ENCODE data around the gene MGMT. TPM values are rescaled to one million over a fixed set of nuclear protein-coding genes. Genes with fewer than 3 reads are reported as not detected.

MGMT gene
- polyA plus RNA-seq, 1 donor from 2014 or later: 0.94 TPM

DNA sequence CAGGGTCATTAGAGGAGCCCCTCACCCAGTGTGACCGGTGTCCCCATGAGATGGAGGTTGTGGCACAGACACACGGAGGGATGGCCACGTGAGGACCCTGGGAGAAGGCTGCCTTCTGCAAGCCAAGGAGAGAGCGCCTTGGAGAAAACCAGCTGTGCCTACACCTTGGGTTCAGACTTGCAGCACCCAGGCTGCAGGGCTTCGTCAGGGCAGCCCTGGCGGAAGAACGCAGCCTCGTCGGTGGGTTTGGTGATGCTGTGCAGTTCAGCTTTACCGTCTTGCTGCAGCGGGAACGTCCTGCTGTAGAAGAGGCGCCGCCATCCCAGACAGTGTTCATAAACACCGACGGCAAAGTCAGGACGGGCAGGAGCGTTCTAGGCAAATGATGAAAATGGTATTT lies 89.3 kb downstream of the MGMT start:
- TF ChIP-seq EP300 (conservative IDR thresholded peaks at IDR 0.05; ENCODE audit: poor library complexity, severe bottlenecking) (no peak), SMC3 (conservative IDR thresholded peaks at IDR 0.05; ENCODE audit: poor library complexity) (no peak), RAD21 (conservative IDR thresholded peaks at IDR 0.05) (no peak), EZH2 (IDR thresholded peaks at IDR 0.05; ENCODE audit: borderline replicate concordance, insufficient read depth, low read length, poor library complexity, severe bottlenecking) (no peak), TAF1 (IDR thresholded peaks at IDR 0.05; ENCODE audit: low read depth) (no peak), POLR2AphosphoS5 (IDR thresholded peaks at IDR 0.05) (no peak), MXI1 (conservative IDR thresholded peaks at IDR 0.05; ENCODE audit: poor library complexity, severe bottlenecking) (no peak)
- TF ChIP-seq, protein P1, sequence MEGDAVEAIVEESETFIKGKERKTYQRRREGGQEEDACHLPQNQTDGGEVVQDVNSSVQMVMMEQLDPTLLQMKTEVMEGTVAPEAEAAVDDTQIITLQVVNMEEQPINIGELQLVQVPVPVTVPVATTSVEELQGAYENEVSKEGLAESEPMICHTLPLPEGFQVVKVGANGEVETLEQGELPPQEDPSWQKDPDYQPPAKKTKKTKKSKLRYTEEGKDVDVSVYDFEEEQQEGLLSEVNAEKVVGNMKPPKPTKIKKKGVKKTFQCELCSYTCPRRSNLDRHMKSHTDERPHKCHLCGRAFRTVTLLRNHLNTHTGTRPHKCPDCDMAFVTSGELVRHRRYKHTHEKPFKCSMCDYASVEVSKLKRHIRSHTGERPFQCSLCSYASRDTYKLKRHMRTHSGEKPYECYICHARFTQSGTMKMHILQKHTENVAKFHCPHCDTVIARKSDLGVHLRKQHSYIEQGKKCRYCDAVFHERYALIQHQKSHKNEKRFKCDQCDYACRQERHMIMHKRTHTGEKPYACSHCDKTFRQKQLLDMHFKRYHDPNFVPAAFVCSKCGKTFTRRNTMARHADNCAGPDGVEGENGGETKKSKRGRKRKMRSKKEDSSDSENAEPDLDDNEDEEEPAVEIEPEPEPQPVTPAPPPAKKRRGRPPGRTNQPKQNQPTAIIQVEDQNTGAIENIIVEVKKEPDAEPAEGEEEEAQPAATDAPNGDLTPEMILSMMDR (IDR thresholded peaks at IDR 0.05; ENCODE audit: poor library complexity, severe bottlenecking): no peak
- TF ChIP-seq, protein P2, sequence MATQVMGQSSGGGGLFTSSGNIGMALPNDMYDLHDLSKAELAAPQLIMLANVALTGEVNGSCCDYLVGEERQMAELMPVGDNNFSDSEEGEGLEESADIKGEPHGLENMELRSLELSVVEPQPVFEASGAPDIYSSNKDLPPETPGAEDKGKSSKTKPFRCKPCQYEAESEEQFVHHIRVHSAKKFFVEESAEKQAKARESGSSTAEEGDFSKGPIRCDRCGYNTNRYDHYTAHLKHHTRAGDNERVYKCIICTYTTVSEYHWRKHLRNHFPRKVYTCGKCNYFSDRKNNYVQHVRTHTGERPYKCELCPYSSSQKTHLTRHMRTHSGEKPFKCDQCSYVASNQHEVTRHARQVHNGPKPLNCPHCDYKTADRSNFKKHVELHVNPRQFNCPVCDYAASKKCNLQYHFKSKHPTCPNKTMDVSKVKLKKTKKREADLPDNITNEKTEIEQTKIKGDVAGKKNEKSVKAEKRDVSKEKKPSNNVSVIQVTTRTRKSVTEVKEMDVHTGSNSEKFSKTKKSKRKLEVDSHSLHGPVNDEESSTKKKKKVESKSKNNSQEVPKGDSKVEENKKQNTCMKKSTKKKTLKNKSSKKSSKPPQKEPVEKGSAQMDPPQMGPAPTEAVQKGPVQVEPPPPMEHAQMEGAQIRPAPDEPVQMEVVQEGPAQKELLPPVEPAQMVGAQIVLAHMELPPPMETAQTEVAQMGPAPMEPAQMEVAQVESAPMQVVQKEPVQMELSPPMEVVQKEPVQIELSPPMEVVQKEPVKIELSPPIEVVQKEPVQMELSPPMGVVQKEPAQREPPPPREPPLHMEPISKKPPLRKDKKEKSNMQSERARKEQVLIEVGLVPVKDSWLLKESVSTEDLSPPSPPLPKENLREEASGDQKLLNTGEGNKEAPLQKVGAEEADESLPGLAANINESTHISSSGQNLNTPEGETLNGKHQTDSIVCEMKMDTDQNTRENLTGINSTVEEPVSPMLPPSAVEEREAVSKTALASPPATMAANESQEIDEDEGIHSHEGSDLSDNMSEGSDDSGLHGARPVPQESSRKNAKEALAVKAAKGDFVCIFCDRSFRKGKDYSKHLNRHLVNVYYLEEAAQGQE (IDR thresholded peaks at IDR 0.05; ENCODE audit: borderline replicate concordance): no peak
- Histone ChIP-seq H3K36me3 (ENCODE audit: insufficient read depth, low read length) (no peaks in the 10 kb centered on the region), H3K4me3 (ENCODE audit: low read length) (no peak overlapping the region), H4K20me1 (ENCODE audit: insufficient read depth) (no peaks in the 10 kb centered on the region), H3K9me3 (ENCODE audit: low read length) (no peaks in the 10 kb centered on the region), H2AFZ (ENCODE audit: low read depth, low read length) (no peak overlapping the region), H3K4me2 (ENCODE audit: low read length) (no peak overlapping the region), H3K9ac (ENCODE audit: low read length) (no peak overlapping the region), H3K27ac (ENCODE audit: low read length) (no peak overlapping the region), H3K79me2 (replicated peaks; ENCODE audit: insufficient read depth, low read length) (no peaks in the 10 kb centered on the region), H3F3A (ENCODE audit: insufficient read depth, low read length, poor library complexity, severe bottlenecking) (no peaks in the 10 kb centered on the region), H3K9me2 (ENCODE audit: insufficient read depth, low read length) (no peaks in the 10 kb centered on the region), H3K27me3 (ENCODE audit: insufficient read depth, low read depth, low read length) (no peaks in the 10 kb centered on the region)

DNA sequence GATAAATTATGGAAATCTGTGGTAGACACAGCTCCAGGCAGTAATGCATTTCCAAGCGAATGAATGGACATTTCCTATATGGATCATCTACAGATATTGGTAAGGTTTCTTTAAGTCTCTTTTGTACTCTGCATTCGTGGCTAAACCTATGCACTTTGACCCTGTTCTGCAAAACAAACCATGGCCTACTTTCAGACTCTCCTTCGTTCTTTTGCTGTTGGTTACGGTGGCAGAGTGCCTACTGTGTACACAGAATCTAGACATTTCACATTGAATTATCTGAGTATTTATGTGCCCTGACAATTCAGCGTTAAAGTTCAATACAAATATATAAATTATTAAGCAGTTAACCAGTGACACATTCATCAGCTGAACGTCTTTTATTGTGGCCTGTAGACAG lies 93.3 kb downstream of the MGMT start:
- no peak overlapping the region for H2AFZ ChIP-seq (ENCODE audit: low read depth, low read length)
- H3K27me3 ChIP-seq (ENCODE audit: insufficient read depth, low read depth, low read length): no peaks in the 10 kb centered on the region
- no peak overlapping the region for H3K4me3 ChIP-seq (ENCODE audit: low read length)
- TF ChIP-seq, protein P2 (IDR thresholded peaks at IDR 0.05; ENCODE audit: borderline replicate concordance): no peak
- TF ChIP-seq EP300 (conservative IDR thresholded peaks at IDR 0.05; ENCODE audit: poor library complexity, severe bottlenecking): no peak
- no peak for TF ChIP-seq RAD21 (conservative IDR thresholded peaks at IDR 0.05)
- TF ChIP-seq, protein P1 (IDR thresholded peaks at IDR 0.05; ENCODE audit: poor library complexity, severe bottlenecking): no peak
- TF ChIP-seq TAF1 (IDR thresholded peaks at IDR 0.05; ENCODE audit: low read depth): no peak
- no peak for TF ChIP-seq POLR2AphosphoS5 (IDR thresholded peaks at IDR 0.05)
- TF ChIP-seq EZH2 (IDR thresholded peaks at IDR 0.05; ENCODE audit: borderline replicate concordance, insufficient read depth, low read length, poor library complexity, severe bottlenecking): no peak
- no peak for TF ChIP-seq SMC3 (conservative IDR thresholded peaks at IDR 0.05; ENCODE audit: poor library complexity)
- no peak for TF ChIP-seq MXI1 (conservative IDR thresholded peaks at IDR 0.05; ENCODE audit: poor library complexity, severe bottlenecking)
- no peaks in the 10 kb centered on the region for H3K9me3 ChIP-seq (ENCODE audit: low read length)
- H3K79me2 ChIP-seq (replicated peaks; ENCODE audit: insufficient read depth, low read length): no peaks in the 10 kb centered on the region
- H3K36me3 ChIP-seq (ENCODE audit: insufficient read depth, low read length): no peaks in the 10 kb centered on the region
- H3F3A ChIP-seq (ENCODE audit: insufficient read depth, low read length, poor library complexity, severe bottlenecking): no peaks in the 10 kb centered on the region
- no peak overlapping the region for H3K27ac ChIP-seq (ENCODE audit: low read length)
- H3K9ac ChIP-seq (ENCODE audit: low read length): no peak overlapping the region
- no peak overlapping the region for H3K4me2 ChIP-seq (ENCODE audit: low read length)
- no peaks in the 10 kb centered on the region for H4K20me1 ChIP-seq (ENCODE audit: insufficient read depth)
- H3K9me2 ChIP-seq (ENCODE audit: insufficient read depth, low read length): no peaks in the 10 kb centered on the region

Data from neural cell (in vitro differentiated cells).